ENCODE data around the gene PRKCG. TPM values are rescaled to one million over a fixed set of nuclear protein-coding genes. Genes with fewer than 3 reads are reported as not detected.

PRKCG gene
- total and polyA plus RNA-seq, 4 experiments from 2014 or later: 0.06 TPM; not detected in 3

DNA sequence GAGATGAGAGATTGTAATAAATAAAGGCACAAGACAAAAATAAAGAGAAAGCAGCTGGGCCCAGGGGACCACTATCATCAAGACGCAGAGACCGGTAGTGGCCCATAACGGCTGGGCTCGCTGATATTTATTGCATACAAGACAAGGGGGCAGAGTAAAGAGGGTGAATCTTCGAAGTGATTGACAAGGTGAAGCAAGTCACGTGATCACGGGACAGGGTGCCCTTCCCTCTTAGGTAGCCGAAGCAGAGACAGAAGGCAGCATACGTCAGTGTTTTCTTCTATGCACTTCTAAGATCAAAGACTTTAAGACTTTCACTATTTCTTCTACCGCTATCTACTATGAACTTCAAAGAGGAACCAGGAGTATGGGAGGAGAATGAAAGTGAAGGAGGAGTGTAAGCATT, 4.6 kb upstream of the PRKCG start:
- DNase-seq: peak; percentile 60 to 76 (median 70)
- Mint-ChIP-seq H3K4me1 (peaks cover 34 to 67% (median 47%) of the 10 kb centered on the region in 4 donors), H3K27ac (peak overlapping the region; percentile 81 to 93 (median 88)), H3K27me3 (peaks cover 3 to 4% of the 10 kb centered on the region in 2 donors), H3K9me3 (peaks cover 0 to 4% (median under 1%) of the 10 kb centered on the region in 8 donors), H3K36me3 (peaks cover 31 to 38% of the 10 kb centered on the region in 2 donors), H3K4me3 (peak overlapping the region; percentile 47 to 78 (median 57))
- Histone ChIP-seq H3K27ac (ENCODE audit: low read depth, low read length) (peak overlapping the region; percentile 6), H3K4me1 (ENCODE audit: insufficient read depth, low read length) (peaks cover 79% of the 10 kb centered on the region), H3K36me3 (ENCODE audit: insufficient read depth, low read length) (peaks cover 11% of the 10 kb centered on the region), H3K4me3 (ENCODE audit: low read length in 2 of 2) (no peak overlapping the region), H3K9me3 (ENCODE audit: control insufficient read depth in 1 of 2, low read length in 2 of 2) (no peaks in the 10 kb centered on the region), H3K27me3 (ENCODE audit: insufficient read depth, low read length) (peaks cover 29% of the 10 kb centered on the region)
- intact Hi-C loops (cut with micrococcal nuclease): no loop called here
- ChIA-PET CTCF (ENCODE audit: partially characterized antibody) (interaction anchor here (0.6 to 1.1 kb wide), 2 partner anchors 133 to 148 kb away, joined by 3 to 4 read pairs; no protein-coding TSS in a partner anchor), POLR2A (ENCODE audit: partially characterized antibody) (interaction anchor here (5.5 kb wide), 1 partner anchor 10 kb away, joined by 95 read pairs; the partner anchor contains the start of gene MYADM)

- Mint-ChIP-seq H3K4me1 (peaks cover 31 to 65% (median 41%) of the 10 kb centered on the region in 4 donors), H3K27ac (peak overlapping the region in 3 of 7 donors; percentile 10 to 71 (median 38)), H3K27me3 (peaks cover 10 to 13% of the 10 kb centered on the region in 2 donors), H3K4me3 (peak overlapping the region in 3 of 8 donors; percentile 10 to 79 (median 73)), H3K36me3 (peaks cover 21 to 25% of the 10 kb centered on the region in 2 donors), H3K9me3 (peaks cover 0 to 4% (median under 1%) of the 10 kb centered on the region in 8 donors)
- peak in 1 of 5 donors; percentile 35 for DNase-seq
- Histone ChIP-seq H3K27ac (ENCODE audit: low read depth, low read length) (no peak overlapping the region), H3K27me3 (ENCODE audit: insufficient read depth, low read length) (peaks cover 34% of the 10 kb centered on the region), H3K9me3 (ENCODE audit: control insufficient read depth in 1 of 2, low read length in 2 of 2) (no peaks in the 10 kb centered on the region), H3K4me1 (ENCODE audit: insufficient read depth, low read length) (peaks cover 82% of the 10 kb centered on the region), H3K36me3 (ENCODE audit: insufficient read depth, low read length) (peaks cover 8% of the 10 kb centered on the region), H3K4me3 (ENCODE audit: low read length in 2 of 2) (peak overlapping the region; percentile 19 to 53)
- POLR2A ChIA-PET (ENCODE audit: partially characterized antibody): interaction anchor here (5.5 kb wide), 1 partner anchor 11 kb away, joined by 95 read pairs; the partner anchor contains the start of gene MYADM
- intact Hi-C loops (cut with micrococcal nuclease): loop anchor here (1.0 kb wide), 1 partner anchor 11 kb away; the partner anchor contains the start of gene MYADM
- CTCF ChIA-PET (ENCODE audit: partially characterized antibody): interaction anchor here (0.6 to 1.2 kb wide), 2 partner anchors 8 to 11 kb away, joined by 3 read pairs; partner anchors contain the start of gene MYADM
These were observed 3.2 kb upstream of the PRKCG start for GRCh38 chr19:53878776-53879139.

GRCh38 chr19:53879140-53880081, 2.6 kb upstream of the PRKCG start:
- Histone ChIP-seq H3K4me3 (ENCODE audit: low read length in 2 of 2) (peak overlapping the region; percentile 19 to 53), H3K27me3 (ENCODE audit: insufficient read depth, low read length) (peaks cover 40% of the 10 kb centered on the region), H3K9me3 (ENCODE audit: control insufficient read depth in 1 of 2, low read length in 2 of 2) (no peaks in the 10 kb centered on the region), H3K4me1 (ENCODE audit: insufficient read depth, low read length) (peaks cover 76% of the 10 kb centered on the region), H3K27ac (ENCODE audit: low read depth, low read length) (no peak overlapping the region), H3K36me3 (ENCODE audit: insufficient read depth, low read length) (peaks cover 1% of the 10 kb centered on the region)
- CTCF ChIA-PET (ENCODE audit: partially characterized antibody): interaction anchor here (1.2 kb wide), 1 partner anchor 12 kb away, joined by 3 read pairs; the partner anchor contains the start of gene MYADM
- H3K4me1 Mint-ChIP-seq: peaks cover 27 to 61% (median 37%) of the 10 kb centered on the region in 4 donors
- POLR2A ChIA-PET (ENCODE audit: partially characterized antibody): interaction anchor here (0.8 to 5.5 kb wide), 2 partner anchors 12 to 25 kb away, joined by 3 to 95 read pairs; partner anchors contain the start of gene MYADM
- H3K9me3 Mint-ChIP-seq: peaks cover 0 to 2% (median under 1%) of the 10 kb centered on the region in 8 donors
- peak overlapping the region in 2 of 8 donors; percentile 73 to 79 for H3K4me3 Mint-ChIP-seq
- intact Hi-C loops (cut with micrococcal nuclease): loop anchor here (1.0 to 5.0 kb wide), 2 partner anchors 12 to 682 kb away; partner anchors contain the start of gene MYADM
- peak; percentile 72 to 74 (median 73) for DNase-seq
- peaks cover 15 to 18% of the 10 kb centered on the region in 2 donors for H3K36me3 Mint-ChIP-seq
- peak overlapping the region in 5 of 7 donors; percentile 10 to 80 (median 65) for H3K27ac Mint-ChIP-seq
- H3K27me3 Mint-ChIP-seq: peaks cover 14 to 17% of the 10 kb centered on the region in 2 donors

GRCh38 chr19:53880711-53881481, 1.1 kb upstream of the PRKCG start:
- peak overlapping the region in 1 of 2 donors; percentile 40 for H3K4me3 ChIP-seq (ENCODE audit: low read length in 2 of 2)
- intact Hi-C loops (cut with micrococcal nuclease): loop anchor here (1.0 to 5.0 kb wide), 2 partner anchors 39 to 684 kb away; no protein-coding TSS in a partner anchor
- no peaks in the 10 kb centered on the region for H3K9me3 ChIP-seq (ENCODE audit: control insufficient read depth in 1 of 2, low read length in 2 of 2)
- H3K36me3 ChIP-seq (ENCODE audit: insufficient read depth, low read length): no peaks in the 10 kb centered on the region
- Mint-ChIP-seq H3K4me3 (no peak overlapping the region), H3K27me3 (peaks cover 23 to 27% of the 10 kb centered on the region in 2 donors), H3K4me1 (peaks cover 20 to 47% (median 26%) of the 10 kb centered on the region in 4 donors), H3K27ac (no peak overlapping the region), H3K9me3 (peaks cover 0 to 2% (median 0%) of the 10 kb centered on the region in 8 donors), H3K36me3 (peaks cover 8 to 9% of the 10 kb centered on the region in 2 donors)
- DNase-seq: peak in 1 of 5 donors; percentile 25
- no peak overlapping the region for H3K27ac ChIP-seq (ENCODE audit: low read depth, low read length)
- ChIA-PET CTCF (ENCODE audit: partially characterized antibody) (interaction anchor here (1.3 to 4.1 kb wide), 7 partner anchors 13 to 37 kb away, joined by 5 to 47 read pairs (median 9); partner anchors contain the start of gene MYADM), POLR2A (ENCODE audit: partially characterized antibody) (interaction anchor here (1.2 to 3.0 kb wide), 3 partner anchors 13 to 28 kb away, joined by 3 to 40 read pairs (median 4); partner anchors contain the start of gene MYADM)
- H3K4me1 ChIP-seq (ENCODE audit: insufficient read depth, low read length): peaks cover 61% of the 10 kb centered on the region
- H3K27me3 ChIP-seq (ENCODE audit: insufficient read depth, low read length): peaks cover 45% of the 10 kb centered on the region

GRCh38 chr19:53882391-53883050, 524 bp downstream of the PRKCG start:
- DNase-seq: peak in 1 of 5 donors; percentile 22
- Mint-ChIP-seq H3K4me3 (peak overlapping the region in 4 of 8 donors; percentile 26 to 67 (median 44)), H3K27ac (peak overlapping the region in 3 of 7 donors; percentile 9 to 82 (median 27)), H3K9me3 (no peaks in the 10 kb centered on the region), H3K27me3 (peaks cover 27 to 32% of the 10 kb centered on the region in 2 donors), H3K36me3 (peaks cover 0 to under 1% of the 10 kb centered on the region in 2 donors), H3K4me1 (peaks cover 9 to 31% (median 12%) of the 10 kb centered on the region in 4 donors)
- CTCF ChIA-PET (ENCODE audit: partially characterized antibody): interaction anchor here (0.6 to 4.1 kb wide), 14 partner anchors 11 to 77 kb away, joined by 3 to 47 read pairs (median 6); partner anchors contain the start of gene MYADM
- peaks cover 45% of the 10 kb centered on the region for H3K27me3 ChIP-seq (ENCODE audit: insufficient read depth, low read length)
- H3K27ac ChIP-seq (ENCODE audit: low read depth, low read length): no peak overlapping the region
- intact Hi-C loops (cut with micrococcal nuclease): loop anchor here (1.0 to 5.0 kb wide), 2 partner anchors 29 to 685 kb away; no protein-coding TSS in a partner anchor
- POLR2A ChIA-PET (ENCODE audit: partially characterized antibody): interaction anchor here (1.2 to 3.0 kb wide), 3 partner anchors 15 to 29 kb away, joined by 3 to 40 read pairs (median 4); partner anchors contain the start of gene MYADM
- peaks cover 46% of the 10 kb centered on the region for H3K4me1 ChIP-seq (ENCODE audit: insufficient read depth, low read length)
- H3K4me3 ChIP-seq (ENCODE audit: low read length in 2 of 2): no peak overlapping the region
- no peaks in the 10 kb centered on the region for H3K9me3 ChIP-seq (ENCODE audit: control insufficient read depth in 1 of 2, low read length in 2 of 2)
- no peaks in the 10 kb centered on the region for H3K36me3 ChIP-seq (ENCODE audit: insufficient read depth, low read length)
